Ascending aorta (tissue), 2 donors: Measurements from ENCODE around the gene BCL11A. TPM values are rescaled to one million over a fixed set of nuclear protein-coding genes. Genes with fewer than 3 reads are reported as not detected.

ENCODE experiments used
- DNase-seq, 2 donors: peaks; one replicate each; pipeline ENCODE4 v3.0.0-alpha.2; 2019; ENCODE audit warnings: low spot score in 2 of 2
- H3K27ac ChIP-seq, 2 donors: fragments of 200-600 bp; sonication (generic); one replicate each; pipeline ENCODE4 v1.5.1; 2016 to 2017; ENCODE audit warnings: mild to moderate bottlenecking in 1 of 2
- H3K27me3 ChIP-seq: fragments of 200-600 bp; sonication (generic); one replicate; pipeline ENCODE4 v1.5.1; 2017
- H3K36me3 ChIP-seq, 2 donors: fragments of 200-600 bp; sonication (generic); one replicate each; pipeline ENCODE4 v1.5.1; 2016
- H3K4me1 ChIP-seq, 2 donors: fragments of 200-600 bp; sonication (generic); one replicate each; pipeline ENCODE4 v1.5.1; 2016 to 2017; ENCODE audit warnings: mild to moderate bottlenecking in 1 of 2
- H3K4me3 ChIP-seq, 2 donors: fragments of 200-600 bp; sonication (generic); one replicate each; pipeline ENCODE4 v1.5.1; 2016 to 2017; ENCODE audit warnings: mild to moderate bottlenecking in 1 of 2
- H3K9me3 ChIP-seq, 2 donors: fragments of 200-600 bp; sonication (generic); one replicate each; pipeline ENCODE4 v1.5.1; 2016
- intact Hi-C: fragments of 100-400 bp; cut with DNase I; formaldehyde crosslinking; loops from one replicate; pipeline ENCODE4 v1.15.1; 2023
- total RNA-seq: library from RNA; depleted of rRNA; stranded (reverse); fragments of >200 nt; gene quantifications from one replicate; pipeline ENCODE4 v1.1.0, GENCODE V29; 2016
- TF ChIP-seq, protein P1 (sequence below), 3 experiments: fragments of 200-600 bp in 2 of 3; fragments of 450-650 bp in 1 of 3; sonication (generic) in 2 of 3; IDR thresholded peaks; one replicate each; pipeline ENCODE4 v1.5.1; 2016 to 2019; ENCODE audit warnings: antibody characterized with exemption in 3 of 3, mild to moderate bottlenecking in 1 of 3, moderate library complexity in 1 of 3

BCL11A gene
- total RNA-seq, 1 donor from 2014 or later: 0.11 TPM

- Histone ChIP-seq H3K4me1 (no peaks in the 10 kb centered on the region), H3K27me3 (no peaks in the 10 kb centered on the region), H3K36me3 (no peaks in the 10 kb centered on the region), H3K4me3 (no peak overlapping the region), H3K27ac (no peak overlapping the region), H3K9me3 (no peaks in the 10 kb centered on the region)
- intact Hi-C loops: no loop called here
- TF ChIP-seq, protein P1, sequence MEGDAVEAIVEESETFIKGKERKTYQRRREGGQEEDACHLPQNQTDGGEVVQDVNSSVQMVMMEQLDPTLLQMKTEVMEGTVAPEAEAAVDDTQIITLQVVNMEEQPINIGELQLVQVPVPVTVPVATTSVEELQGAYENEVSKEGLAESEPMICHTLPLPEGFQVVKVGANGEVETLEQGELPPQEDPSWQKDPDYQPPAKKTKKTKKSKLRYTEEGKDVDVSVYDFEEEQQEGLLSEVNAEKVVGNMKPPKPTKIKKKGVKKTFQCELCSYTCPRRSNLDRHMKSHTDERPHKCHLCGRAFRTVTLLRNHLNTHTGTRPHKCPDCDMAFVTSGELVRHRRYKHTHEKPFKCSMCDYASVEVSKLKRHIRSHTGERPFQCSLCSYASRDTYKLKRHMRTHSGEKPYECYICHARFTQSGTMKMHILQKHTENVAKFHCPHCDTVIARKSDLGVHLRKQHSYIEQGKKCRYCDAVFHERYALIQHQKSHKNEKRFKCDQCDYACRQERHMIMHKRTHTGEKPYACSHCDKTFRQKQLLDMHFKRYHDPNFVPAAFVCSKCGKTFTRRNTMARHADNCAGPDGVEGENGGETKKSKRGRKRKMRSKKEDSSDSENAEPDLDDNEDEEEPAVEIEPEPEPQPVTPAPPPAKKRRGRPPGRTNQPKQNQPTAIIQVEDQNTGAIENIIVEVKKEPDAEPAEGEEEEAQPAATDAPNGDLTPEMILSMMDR (IDR thresholded peaks at IDR 0.05): no peak
- DNase-seq: no peak
Measured at GRCh38 chr2:60432035-60432601, 121.3 kb downstream of the BCL11A start.

DNA sequence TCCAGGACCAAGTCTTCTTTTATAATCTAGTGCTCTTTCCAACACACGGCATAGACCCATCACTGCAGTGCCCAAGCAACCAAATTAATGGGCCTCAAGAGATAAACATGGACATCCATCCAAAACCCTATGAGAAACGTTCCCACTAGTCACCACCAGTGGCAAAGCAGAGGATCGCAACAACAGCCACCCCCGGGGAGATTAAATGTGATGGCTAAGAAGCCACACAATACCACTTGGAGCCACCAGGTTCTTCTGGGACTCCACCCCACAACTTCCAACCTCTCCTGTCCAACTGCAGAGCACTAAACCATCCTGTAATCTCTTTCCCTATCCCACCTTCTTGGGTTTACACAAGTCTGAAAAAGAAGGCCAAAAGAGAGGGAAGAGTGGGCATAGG is 123.8 kb downstream of the BCL11A start:
- DNase-seq: no peak
- TF ChIP-seq, protein P1 (IDR thresholded peaks at IDR 0.05): no peak
- H3K27me3 ChIP-seq: no peaks in the 10 kb centered on the region
- H3K27ac ChIP-seq: no peak overlapping the region
- no peaks in the 10 kb centered on the region for H3K9me3 ChIP-seq
- intact Hi-C loops: no loop called here
- H3K4me3 ChIP-seq: no peak overlapping the region
- H3K4me1 ChIP-seq: no peaks in the 10 kb centered on the region
- H3K36me3 ChIP-seq: no peaks in the 10 kb centered on the region

DNA sequence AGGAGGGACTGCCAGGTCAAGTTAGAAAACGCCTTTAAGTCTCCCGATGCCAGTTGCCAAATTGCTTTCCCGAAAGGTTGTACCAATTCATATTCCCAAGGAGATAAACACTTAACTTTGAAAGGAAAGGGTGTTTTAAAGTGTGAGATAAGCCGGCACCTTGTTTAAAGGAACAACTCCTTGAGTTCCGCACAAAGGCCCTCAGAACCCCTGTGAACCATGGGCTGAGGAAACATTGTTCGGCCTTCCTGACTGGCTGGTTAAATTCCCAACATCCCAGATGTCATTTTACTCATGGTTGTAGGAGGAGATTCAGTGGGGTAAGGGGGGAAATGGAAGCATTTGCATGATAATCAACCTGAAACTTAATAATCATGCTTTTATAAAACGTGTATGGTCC is 126.6 kb downstream of the BCL11A start:
- Histone ChIP-seq H3K36me3 (no peaks in the 10 kb centered on the region), H3K9me3 (no peaks in the 10 kb centered on the region), H3K27me3 (no peaks in the 10 kb centered on the region), H3K27ac (no peak overlapping the region), H3K4me3 (no peak overlapping the region), H3K4me1 (no peaks in the 10 kb centered on the region)
- intact Hi-C loops: no loop called here
- DNase-seq: no peak
- TF ChIP-seq, protein P1 (IDR thresholded peaks at IDR 0.05): no peak

DNA sequence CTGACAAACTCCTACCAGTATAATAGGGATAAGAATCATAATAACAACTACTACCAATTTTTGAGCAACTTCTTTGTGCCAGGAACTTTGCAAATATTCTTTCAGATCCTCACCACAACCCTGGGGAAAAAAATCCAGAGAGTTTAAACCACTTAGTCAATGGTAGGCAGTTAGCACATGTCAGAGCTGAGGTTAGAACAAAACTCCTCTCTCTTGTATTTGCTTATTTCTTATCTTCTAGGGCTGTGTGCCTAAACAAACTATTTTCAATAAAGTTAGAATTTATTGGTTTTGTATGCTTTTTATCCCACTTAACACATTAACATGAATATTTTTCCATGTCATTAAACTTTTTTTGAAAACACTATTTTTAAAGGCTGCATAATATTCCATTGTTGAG is 127.1 kb downstream of the BCL11A start:
- no peaks in the 10 kb centered on the region for H3K36me3 ChIP-seq
- TF ChIP-seq, protein P1 (IDR thresholded peaks at IDR 0.05): no peak
- intact Hi-C loops: no loop called here
- DNase-seq: no peak
- no peak overlapping the region for H3K27ac ChIP-seq
- no peaks in the 10 kb centered on the region for H3K27me3 ChIP-seq
- no peaks in the 10 kb centered on the region for H3K9me3 ChIP-seq
- H3K4me1 ChIP-seq: no peaks in the 10 kb centered on the region
- no peak overlapping the region for H3K4me3 ChIP-seq

- Histone ChIP-seq H3K9me3 (no peaks in the 10 kb centered on the region), H3K4me3 (no peak overlapping the region), H3K4me1 (no peaks in the 10 kb centered on the region), H3K27me3 (no peaks in the 10 kb centered on the region), H3K27ac (no peak overlapping the region), H3K36me3 (no peaks in the 10 kb centered on the region)
- DNase-seq: no peak
- TF ChIP-seq, protein P1 (IDR thresholded peaks at IDR 0.05): no peak
- intact Hi-C loops: no loop called here
Measured at GRCh38 chr2:60424233-60424632, 129.2 kb downstream of the BCL11A start.

GRCh38 chr2:60423505-60423904 is 129.9 kb downstream of the BCL11A start:
- H3K4me1 ChIP-seq: no peaks in the 10 kb centered on the region
- no peaks in the 10 kb centered on the region for H3K36me3 ChIP-seq
- TF ChIP-seq, protein P1 (IDR thresholded peaks at IDR 0.05): no peak
- DNase-seq: no peak
- no peak overlapping the region for H3K4me3 ChIP-seq
- no peaks in the 10 kb centered on the region for H3K9me3 ChIP-seq
- H3K27ac ChIP-seq: no peak overlapping the region
- intact Hi-C loops: no loop called here
- H3K27me3 ChIP-seq: no peaks in the 10 kb centered on the region
